Measurements from ENCODE around the gene HMGXB3.

GRCh38 chr5:149951138-149951749 lies 49.3 kb upstream of the HMGXB3 start:
- TF ChIP-seq CTCF (IDR thresholded peaks at IDR 0.05), result no peak
- TF ChIP-seq POLR2AphosphoS5 (IDR thresholded peaks at IDR 0.05), result no peak
- TF ChIP-seq POLR2A (IDR thresholded peaks at IDR 0.05), result no peak

Data from sigmoid colon (tissue), 4 donors.